SU-DHL-6 (cell line): ENCODE measurements around the gene PSMC5.

Source experiments
- H2AFZ ChIP-seq: fragments of 200-600 bp; sonication (generic); 2 replicates; pipeline ENCODE4 v1.6.1; 2014; ENCODE audit warnings: low read depth, mild to moderate bottlenecking, moderate library complexity, mixed read lengths, antibody characterized with exemption, low read length; ENCODE audit not compliant: severe bottlenecking
- H3F3A ChIP-seq: fragments of 200-600 bp; shearing (Covaris generic); 2 replicates; pipeline ENCODE4 v1.6.0; 2016; ENCODE audit warnings: antibody characterized with exemption, mild to moderate bottlenecking; ENCODE audit not compliant: insufficient read depth
- H3K27ac ChIP-seq: fragments of 200-600 bp; sonication (generic); 2 replicates; pipeline ENCODE4 v1.5.1; 2016; ENCODE audit warnings: low read depth, mild to moderate bottlenecking, low read length, moderate library complexity, mixed read lengths
- H3K27me3 ChIP-seq: fragments of 200-600 bp; sonication (generic), shearing (Covaris generic); 2 replicates; pipeline ENCODE4 v1.6.0; 2014; ENCODE audit warnings: mild to moderate bottlenecking, low read length
- H3K36me3 ChIP-seq: fragments of 200-600 bp; sonication (generic); 2 replicates; pipeline ENCODE4 v1.6.1; 2014; ENCODE audit warnings: mild to moderate bottlenecking, low read length, mixed read lengths
- H3K4me2 ChIP-seq: fragments of 300-600, 200-600 bp; shearing (Covaris generic), sonication (generic); 2 replicates; pipeline ENCODE4 v1.6.0; 2014; ENCODE audit warnings: low read length, low read depth, mild to moderate bottlenecking; ENCODE audit not compliant: poor library complexity, severe bottlenecking
- H3K4me3 ChIP-seq: fragments of 200-600 bp; sonication (generic); 2 replicates; pipeline ENCODE4 v1.5.1; 2014; ENCODE audit warnings: antibody characterized with exemption, low read length, mild to moderate bottlenecking, mixed read lengths; ENCODE audit not compliant: insufficient read depth, poor library complexity, severe bottlenecking
- H3K79me2 ChIP-seq: fragments of 200-600 bp; sonication (generic); 2 replicates; pipeline ENCODE4 v1.6.1; 2014; ENCODE audit warnings: mild to moderate bottlenecking, low read length, moderate library complexity; ENCODE audit not compliant: insufficient read depth
- H3K9ac ChIP-seq: fragments of 200-600 bp; sonication (generic); 2 replicates; pipeline ENCODE4 v1.7.0; 2014; ENCODE audit warnings: mild to moderate bottlenecking, low read length
- H3K9me2 ChIP-seq: fragments of 200-600 bp; sonication (generic); replicated peaks from 2 replicates; pipeline ENCODE4 v1.6.1; 2014; ENCODE audit warnings: low read length; ENCODE audit not compliant: insufficient read depth
- H3K9me3 ChIP-seq: fragments of 200-600 bp; sonication (generic); 2 replicates; pipeline ENCODE4 v1.6.1; 2014; ENCODE audit warnings: low read length, mixed read lengths; ENCODE audit not compliant: insufficient read depth
- H4K20me1 ChIP-seq: fragments of 200-600 bp; sonication (generic); 2 replicates; pipeline ENCODE4 v1.6.1; 2014; ENCODE audit warnings: low read depth, mild to moderate bottlenecking, antibody characterized with exemption, low read length, moderate library complexity, mixed read lengths
- CTCF ChIP-seq: fragments of 200-600 bp; sonication (generic); IDR thresholded peaks from one replicate; pipeline ENCODE4 v1.5.1; 2017; ENCODE audit warnings: antibody characterized with exemption, mild to moderate bottlenecking, low read length, moderate library complexity; ENCODE audit not compliant: insufficient read depth, poor library complexity, severe bottlenecking
- EZH2phosphoT487 ChIP-seq: fragments of 200-600 bp; sonication (generic), shearing (Covaris generic); conservative IDR thresholded peaks from 2 replicates; pipeline ENCODE4 v1.6.1; 2018; ENCODE audit warnings: mild to moderate bottlenecking, antibody characterized with exemption, low read length, moderate library complexity, mixed read lengths

PSMC5 gene

GRCh38 chr17:63816669-63817068, 10.6 kb upstream of the PSMC5 start:
- Histone ChIP-seq H3K4me2 (no peak overlapping the region), H3K36me3 (peaks cover 54% of the 10 kb centered on the region), H3K9me2 (no peaks in the 10 kb centered on the region), H3K4me3 (no peak overlapping the region), H3F3A (peaks cover 27% of the 10 kb centered on the region), H3K9me3 (no peaks in the 10 kb centered on the region), H2AFZ (no peak overlapping the region), H3K9ac (no peak overlapping the region), H4K20me1 (no peaks in the 10 kb centered on the region), H3K79me2 (peaks cover 2% of the 10 kb centered on the region; the same call in 1 of the 2 replicates), H3K27me3 (no peaks in the 10 kb centered on the region), H3K27ac (no peak overlapping the region)
- TF ChIP-seq CTCF, result no peak

DNA sequence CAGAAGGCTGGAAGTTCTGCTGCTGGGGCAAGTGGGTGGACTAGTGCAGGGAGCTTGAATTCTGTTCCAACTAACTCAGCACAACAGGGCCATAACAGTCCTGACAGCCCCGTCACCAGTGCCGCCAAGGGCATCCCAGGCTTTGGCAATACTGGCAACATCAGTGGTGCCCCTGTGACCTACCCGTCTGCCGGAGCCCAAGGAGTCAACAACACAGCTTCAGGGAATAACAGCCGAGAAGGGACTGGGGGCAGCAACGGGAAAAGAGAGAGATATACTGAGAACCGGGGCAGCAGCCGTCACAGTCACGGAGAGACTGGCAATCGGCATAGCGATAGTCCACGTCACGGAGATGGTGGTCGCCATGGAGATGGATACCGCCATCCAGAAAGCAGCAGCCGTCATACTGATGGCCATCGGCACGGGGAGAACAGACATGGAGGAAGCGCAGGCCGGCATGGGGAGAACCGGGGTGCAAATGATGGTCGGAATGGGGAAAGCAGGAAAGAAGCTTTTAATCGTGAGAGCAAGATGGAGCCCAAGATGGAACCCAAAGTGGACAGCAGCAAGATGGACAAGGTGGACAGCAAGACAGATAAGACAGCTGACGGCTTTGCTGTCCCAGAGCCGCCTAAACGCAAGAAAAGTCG, 9.4 kb upstream of the PSMC5 start:
- Histone ChIP-seq H3F3A (peaks cover 27% of the 10 kb centered on the region), H3K9ac (no peak overlapping the region), H3K9me3 (no peaks in the 10 kb centered on the region), H3K27ac (no peak overlapping the region), H4K20me1 (no peaks in the 10 kb centered on the region; the same call in 1 of the 2 replicates), H3K4me3 (no peak overlapping the region), H3K36me3 (peaks cover 51% of the 10 kb centered on the region), H3K9me2 (no peaks in the 10 kb centered on the region), H2AFZ (no peak overlapping the region), H3K79me2 (peaks cover 4% of the 10 kb centered on the region; the same call in 1 of the 2 replicates), H3K4me2 (no peak overlapping the region), H3K27me3 (no peaks in the 10 kb centered on the region)
- TF ChIP-seq EZH2phosphoT487 (no peak), CTCF (no peak)

DNA sequence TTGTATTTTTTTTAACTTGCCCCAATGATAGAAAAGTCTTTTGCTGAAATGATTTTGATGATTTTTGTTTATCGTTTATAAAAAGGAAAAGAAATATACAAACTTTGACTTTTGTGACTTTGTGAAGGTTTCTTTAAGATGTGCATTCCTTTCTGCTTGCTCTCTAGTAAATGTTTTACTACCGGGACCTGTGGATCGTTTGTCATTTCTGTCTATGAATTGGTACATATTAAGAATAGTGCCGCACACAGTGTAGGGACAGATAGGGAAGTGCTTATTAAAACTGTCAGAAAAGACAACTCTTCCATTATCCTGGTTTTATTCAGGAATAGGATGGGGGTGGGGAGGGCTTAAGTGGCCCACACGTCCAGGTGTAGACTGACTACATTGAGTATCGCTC, 8.1 kb upstream of the PSMC5 start:
- TF ChIP-seq EZH2phosphoT487 (no peak), CTCF (no peak)
- no peaks in the 10 kb centered on the region; the same call in 1 of the 2 replicates for H4K20me1 ChIP-seq
- H3F3A ChIP-seq, result peaks cover 27% of the 10 kb centered on the region
- H3K27me3 ChIP-seq, result no peaks in the 10 kb centered on the region
- H3K27ac ChIP-seq, result no peak overlapping the region
- H3K9me3 ChIP-seq, result no peaks in the 10 kb centered on the region
- no peak overlapping the region for H3K9ac ChIP-seq
- no peak overlapping the region for H3K4me3 ChIP-seq
- H3K9me2 ChIP-seq, result no peaks in the 10 kb centered on the region
- H3K79me2 ChIP-seq, result peaks cover 4% of the 10 kb centered on the region; the same call in 1 of the 2 replicates
- H3K36me3 ChIP-seq, result peaks cover 44% of the 10 kb centered on the region
- no peak overlapping the region for H3K4me2 ChIP-seq
- no peak overlapping the region for H2AFZ ChIP-seq
